ENCODE data around the gene LRRC26. TPM values are rescaled to one million over a fixed set of nuclear protein-coding genes. Genes with fewer than 3 reads are reported as not detected.
"Not testable (repeated sequence)": the region's sequence is repeated elsewhere in the genome, so short reads cannot be mapped to it uniquely, and the experiment has no call there.

Gene LRRC26
- total RNA-seq, 1 donor from 2014 or later = not detected

DNA sequence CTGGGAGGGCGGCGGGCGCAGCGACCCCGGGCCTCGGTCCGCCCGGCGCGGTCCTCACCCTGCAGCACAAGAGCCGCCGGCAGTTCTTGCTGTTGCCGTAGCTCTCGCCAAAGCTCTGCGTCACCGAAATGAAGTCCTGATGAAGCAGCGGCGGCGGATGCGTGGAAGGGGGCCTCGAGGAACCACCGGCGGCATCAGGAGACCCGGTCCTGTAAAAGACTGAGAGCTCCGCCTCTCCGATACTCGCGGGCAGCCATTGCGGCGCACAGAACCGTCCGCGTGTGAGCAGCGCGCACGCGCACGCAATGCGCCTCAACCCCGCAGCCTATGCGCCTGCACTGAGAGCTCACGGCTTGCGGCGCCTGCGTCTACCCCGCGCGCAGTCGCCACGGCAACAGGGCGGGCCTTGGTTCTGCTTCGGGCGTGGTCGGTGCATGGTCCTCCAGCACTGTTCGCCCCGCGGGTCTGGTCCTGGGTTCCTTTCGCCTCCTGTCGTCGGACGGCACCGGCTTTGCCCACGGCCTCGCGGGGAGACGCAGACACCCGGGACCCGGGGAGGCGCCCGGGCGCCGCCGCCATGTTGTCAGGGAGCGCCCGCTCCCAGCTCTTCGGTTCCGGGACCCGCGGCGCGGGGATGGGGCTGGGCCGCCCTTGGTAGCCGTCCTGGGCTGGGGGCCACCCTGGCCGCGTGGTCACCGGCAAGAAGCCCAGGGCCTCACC, 40.2 kb downstream of the LRRC26 start:
- ATAC-seq = peak; percentile 98
- Histone ChIP-seq H3K36me3 (no peaks in the 10 kb centered on the region), H3K4me1 (peaks cover 26% of the 10 kb centered on the region), H3K9me3 (no peaks in the 10 kb centered on the region), H3K4me3 (peak overlapping the region; percentile 77), H3K27me3 (no peaks in the 10 kb centered on the region), H3K27ac (peak overlapping the region; percentile 85)
- peak; percentile 96 for DNase-seq
- TF ChIP-seq, protein P1, sequence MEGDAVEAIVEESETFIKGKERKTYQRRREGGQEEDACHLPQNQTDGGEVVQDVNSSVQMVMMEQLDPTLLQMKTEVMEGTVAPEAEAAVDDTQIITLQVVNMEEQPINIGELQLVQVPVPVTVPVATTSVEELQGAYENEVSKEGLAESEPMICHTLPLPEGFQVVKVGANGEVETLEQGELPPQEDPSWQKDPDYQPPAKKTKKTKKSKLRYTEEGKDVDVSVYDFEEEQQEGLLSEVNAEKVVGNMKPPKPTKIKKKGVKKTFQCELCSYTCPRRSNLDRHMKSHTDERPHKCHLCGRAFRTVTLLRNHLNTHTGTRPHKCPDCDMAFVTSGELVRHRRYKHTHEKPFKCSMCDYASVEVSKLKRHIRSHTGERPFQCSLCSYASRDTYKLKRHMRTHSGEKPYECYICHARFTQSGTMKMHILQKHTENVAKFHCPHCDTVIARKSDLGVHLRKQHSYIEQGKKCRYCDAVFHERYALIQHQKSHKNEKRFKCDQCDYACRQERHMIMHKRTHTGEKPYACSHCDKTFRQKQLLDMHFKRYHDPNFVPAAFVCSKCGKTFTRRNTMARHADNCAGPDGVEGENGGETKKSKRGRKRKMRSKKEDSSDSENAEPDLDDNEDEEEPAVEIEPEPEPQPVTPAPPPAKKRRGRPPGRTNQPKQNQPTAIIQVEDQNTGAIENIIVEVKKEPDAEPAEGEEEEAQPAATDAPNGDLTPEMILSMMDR (IDR thresholded peaks at IDR 0.05) = no peak
- intact Hi-C loops (cut with DNase I) = no loop called here

DNA sequence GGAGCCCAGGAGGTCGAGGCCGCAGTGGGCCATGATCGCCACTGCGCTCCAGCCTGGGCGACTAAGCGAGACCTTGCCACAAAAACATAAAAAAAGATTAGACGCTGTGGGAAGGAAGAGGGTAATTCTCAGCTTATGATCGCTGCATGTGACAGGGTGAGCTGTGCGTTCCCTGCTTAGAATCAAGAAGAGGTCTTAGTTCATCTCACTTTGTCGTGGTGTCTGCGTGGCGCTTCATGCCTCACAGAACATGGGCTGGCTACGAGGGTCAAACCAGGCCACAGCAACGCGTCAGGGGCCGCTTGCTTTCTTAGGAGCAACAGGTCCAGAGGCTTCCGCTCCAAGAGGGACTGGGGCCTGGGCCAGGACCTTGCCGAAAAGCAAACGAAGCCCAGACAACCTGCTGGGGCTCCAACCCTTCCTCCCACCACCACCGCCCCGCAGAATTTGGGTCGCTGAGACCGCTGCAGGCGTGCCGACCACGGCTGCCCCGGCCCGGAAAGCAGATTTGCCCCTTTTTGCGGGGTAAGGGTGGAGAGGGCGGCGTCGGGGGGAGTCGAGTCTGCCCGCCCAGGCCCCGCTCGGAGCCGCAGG, 40.9 kb downstream of the LRRC26 start:
- Histone ChIP-seq H3K9me3 (no peaks in the 10 kb centered on the region), H3K36me3 (no peaks in the 10 kb centered on the region), H3K4me1 (peaks cover 26% of the 10 kb centered on the region), H3K27ac (peak overlapping the region; percentile 85), H3K4me3 (peak overlapping the region; percentile 77), H3K27me3 (no peaks in the 10 kb centered on the region)
- ATAC-seq (no peak), DNase-seq (no peak)
- intact Hi-C loops (cut with DNase I) = no loop called here
- TF ChIP-seq, protein P1 (IDR thresholded peaks at IDR 0.05) = no peak

DNA sequence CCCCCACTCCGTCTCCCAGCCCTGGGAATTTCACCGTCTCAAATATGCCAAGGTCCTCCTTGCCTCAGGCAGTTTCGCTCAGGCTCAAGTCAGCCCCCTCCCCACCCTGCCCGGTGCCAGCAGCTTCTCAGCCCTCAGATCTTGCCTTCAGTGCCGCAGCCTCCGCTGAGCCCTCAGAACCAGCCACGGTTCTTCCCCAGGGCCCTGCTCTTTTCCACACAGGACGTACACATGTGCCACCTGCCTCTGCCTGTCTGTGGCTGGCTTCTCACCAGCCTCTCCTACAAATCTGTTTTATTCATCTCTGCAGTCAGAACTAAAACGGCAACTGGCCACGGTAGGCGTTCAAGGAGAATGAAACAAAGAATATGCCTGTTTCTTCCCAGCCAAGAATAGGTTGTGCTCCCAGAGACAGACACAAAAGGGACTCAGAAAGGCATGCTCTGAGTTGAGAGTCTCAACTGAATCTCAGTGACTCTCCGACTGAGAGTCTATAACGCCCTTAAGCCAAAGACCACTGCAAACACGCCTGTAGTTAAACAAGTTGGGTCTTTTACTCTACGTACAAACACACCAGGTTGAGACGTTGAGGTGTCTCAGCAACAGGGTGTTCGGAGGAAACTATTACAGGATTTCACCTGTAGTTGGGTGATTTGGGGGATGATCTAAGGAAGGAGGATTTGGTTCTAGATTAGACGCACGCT, 41.5 kb downstream of the LRRC26 start:
- Histone ChIP-seq H3K27me3 (no peaks in the 10 kb centered on the region), H3K9me3 (no peaks in the 10 kb centered on the region), H3K4me1 (peaks cover 26% of the 10 kb centered on the region), H3K4me3 (peak overlapping the region; percentile 77), H3K27ac (peak overlapping the region; percentile 85), H3K36me3 (no peaks in the 10 kb centered on the region)
- ATAC-seq (no peak), DNase-seq (no peak)
- TF ChIP-seq, protein P1 (IDR thresholded peaks at IDR 0.05) = no peak
- intact Hi-C loops (cut with DNase I) = no loop called here

DNA sequence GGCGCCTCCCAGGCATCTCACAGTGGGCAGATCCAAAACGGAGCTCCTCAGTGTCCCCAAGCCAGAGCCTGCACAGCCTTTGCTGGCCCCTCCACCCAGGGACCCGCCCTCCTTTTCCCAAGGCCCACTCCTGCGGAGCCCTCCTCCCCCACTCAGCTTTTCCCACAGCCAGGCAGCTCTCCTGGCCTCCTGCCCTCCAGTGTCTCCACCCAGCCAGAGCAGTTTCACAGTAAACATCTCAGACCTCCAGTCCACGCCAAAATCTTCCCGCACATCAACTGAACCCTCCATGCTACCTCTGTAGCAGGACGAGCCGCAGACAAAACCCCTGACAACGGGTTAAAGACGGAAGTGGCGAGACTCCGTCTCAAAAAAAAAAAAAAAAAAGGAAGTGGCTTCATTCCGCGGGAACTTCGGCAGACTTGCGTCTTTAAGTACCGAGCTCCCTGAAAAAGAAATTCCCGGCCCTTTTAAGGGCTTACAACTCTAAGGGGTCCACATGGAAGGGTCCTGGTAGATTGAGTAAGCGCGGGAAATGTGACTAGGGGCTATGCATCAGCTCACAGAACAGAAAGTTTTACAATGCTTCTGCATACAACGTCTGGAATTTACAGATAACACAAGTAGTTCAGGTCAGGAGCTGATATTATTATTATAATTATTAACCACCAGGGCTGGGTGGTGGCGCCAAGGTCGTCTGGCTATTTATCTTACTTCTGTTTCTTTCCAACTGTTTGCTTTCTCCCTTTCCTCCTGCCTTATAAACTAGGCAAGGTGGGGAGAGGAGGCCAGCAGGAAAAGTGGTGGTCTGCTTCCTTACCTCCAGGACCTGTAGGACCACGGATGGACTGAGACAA, 42.3 kb downstream of the LRRC26 start:
- no peaks in the 10 kb centered on the region for H3K36me3 ChIP-seq
- H3K4me1 ChIP-seq = peaks cover 26% of the 10 kb centered on the region
- H3K27me3 ChIP-seq = no peaks in the 10 kb centered on the region
- DNase-seq = peak; percentile 75
- H3K27ac ChIP-seq = peak overlapping the region; percentile 85
- peak; percentile 34 for ATAC-seq
- intact Hi-C loops (cut with DNase I) = no loop called here
- TF ChIP-seq, protein P1 (IDR thresholded peaks at IDR 0.05) = no peak
- no peaks in the 10 kb centered on the region for H3K9me3 ChIP-seq
- H3K4me3 ChIP-seq = peak overlapping the region; percentile 77

DNA sequence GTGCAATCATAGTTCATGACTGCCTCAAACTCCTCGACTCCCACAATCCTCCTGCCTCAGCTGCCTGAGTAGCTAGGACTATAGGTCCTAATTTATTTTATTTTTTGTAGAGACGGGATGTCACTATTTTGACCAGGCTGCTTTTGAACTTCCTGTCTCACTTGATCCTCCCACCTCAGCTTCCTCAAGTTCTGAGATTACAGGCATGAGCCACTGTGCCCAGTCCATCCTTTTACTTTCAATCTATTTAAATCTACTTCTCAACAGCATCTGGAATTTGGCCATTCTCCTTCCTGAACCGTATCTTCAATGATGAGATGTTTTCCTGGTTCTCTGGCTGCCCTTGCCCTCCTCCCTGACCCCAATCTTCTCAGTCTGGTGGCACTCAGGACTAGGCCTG, 43.1 kb downstream of the LRRC26 start:
- ATAC-seq (no peak), DNase-seq (no peak)
- TF ChIP-seq, protein P1 (IDR thresholded peaks at IDR 0.05) = no peak
- Histone ChIP-seq H3K9me3 (no peaks in the 10 kb centered on the region), H3K27me3 (no peaks in the 10 kb centered on the region), H3K4me3 (peak overlapping the region; percentile 44), H3K4me1 (peaks cover 26% of the 10 kb centered on the region), H3K27ac (peak overlapping the region; percentile 85), H3K36me3 (no peaks in the 10 kb centered on the region)
- intact Hi-C loops (cut with DNase I) = no loop called here

DNA sequence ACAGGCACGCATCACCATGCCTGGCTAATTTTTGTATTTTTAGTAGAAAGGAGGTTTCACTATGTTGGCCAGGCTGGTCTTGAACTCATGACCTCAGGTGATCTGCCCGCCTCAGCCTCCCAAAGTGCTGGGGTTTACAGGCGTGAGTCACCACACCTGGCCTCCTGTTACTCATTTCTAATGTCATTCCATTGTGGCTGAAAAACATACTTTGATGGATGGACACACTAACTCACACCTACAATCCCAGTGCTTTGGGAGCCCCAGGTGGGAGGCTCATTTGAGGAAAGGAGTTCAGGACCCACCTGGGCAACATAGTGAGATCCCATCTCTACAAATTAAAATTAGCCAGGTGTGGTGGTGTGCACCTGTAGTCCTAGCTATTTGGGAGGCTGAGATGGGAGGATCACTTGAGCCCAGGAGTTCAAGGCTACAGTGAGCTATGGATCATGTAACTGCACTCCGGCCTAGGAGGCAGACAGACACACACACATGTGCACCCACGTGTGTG, 45.8 kb downstream of the LRRC26 start:
- H3K4me1 ChIP-seq = peaks cover 26% of the 10 kb centered on the region
- H3K36me3 ChIP-seq; H3K27me3 ChIP-seq; H3K27ac ChIP-seq; H3K9me3 ChIP-seq; ATAC-seq; H3K4me3 ChIP-seq; DNase-seq; intact Hi-C loops (cut with DNase I): not testable (repeated sequence)
